Measurements from ENCODE around the gene ANKRD11. TPM values are rescaled to one million over a fixed set of nuclear protein-coding genes. Genes with fewer than 3 reads are reported as not detected.
A peak's percentile ranks its signal among the peaks of the same experiment; 100 is the strongest.

Gene ANKRD11
- polyA plus RNA-seq, 4 donors, result 48.4 to 86.7 (median 65.5) TPM

DNA sequence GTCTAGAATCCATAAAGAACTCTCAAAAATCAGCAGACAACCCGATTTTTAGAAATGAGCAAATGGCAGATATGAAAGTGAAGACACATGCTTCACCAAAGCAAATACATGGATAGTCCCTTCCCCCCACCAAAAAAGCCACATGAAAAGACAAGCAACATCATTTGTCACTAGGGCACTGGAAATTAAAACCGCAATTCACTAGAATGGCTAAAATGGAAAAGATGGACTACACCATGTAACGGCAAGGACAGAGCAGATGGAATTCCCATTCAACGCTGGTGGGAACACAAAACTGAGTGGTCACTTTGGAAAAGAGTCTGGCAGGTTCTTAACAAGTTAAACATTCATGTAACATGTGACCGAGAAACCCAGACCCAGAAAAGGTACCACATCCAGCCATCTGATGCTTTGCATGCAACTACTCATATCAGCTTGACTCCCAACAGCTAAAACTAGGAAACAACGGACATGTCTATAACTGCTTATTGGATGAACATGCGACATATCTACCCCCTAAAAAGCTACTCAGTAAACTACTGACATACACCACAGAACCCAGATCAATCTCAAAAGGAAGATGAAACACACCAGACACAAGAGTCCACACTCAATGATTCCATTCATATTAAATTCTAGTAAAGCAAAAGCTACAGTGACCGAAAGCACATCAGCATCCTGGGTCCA is 140.3 kb downstream of the ANKRD11 start:
- H3K4me1 ChIP-seq (ENCODE audit: control insufficient read depth in 3 of 3, insufficient read depth in 2 of 3, low read depth in 1 of 3, low read length in 2 of 3), result peaks cover 14 to 27% (median 19%) of the 10 kb centered on the region in 3 donors
- peaks cover 0 to 28% (median 0%) of the 10 kb centered on the region in 3 donors for H3K36me3 ChIP-seq (ENCODE audit: control insufficient read depth in 3 of 3, insufficient read depth in 2 of 3, low read depth in 1 of 3, low read length in 3 of 3)
- H3K9me3 ChIP-seq (ENCODE audit: control insufficient read depth in 2 of 2, insufficient read depth in 1 of 2, low read depth in 1 of 2, low read length in 1 of 2), result no peaks in the 10 kb centered on the region
- H3K27ac ChIP-seq (ENCODE audit: low read depth in 1 of 3, low read length in 2 of 3), result no peak overlapping the region
- WGBS, 3 donors, result 81 to 87% (median 86%) methylated on average over 8 of the region's 8 CpGs
- no peak overlapping the region for H3K4me3 ChIP-seq (ENCODE audit: low read depth in 1 of 3, low read length in 3 of 3)
- FAIRE-seq (no peak), DNase-seq (no peak)
- no peaks in the 10 kb centered on the region for H3K27me3 ChIP-seq (ENCODE audit: control insufficient read depth in 3 of 3, insufficient read depth in 3 of 3, low read length in 3 of 3)

GRCh38 chr16:89347807-89348206 is 142.6 kb downstream of the ANKRD11 start:
- Histone ChIP-seq H3K4me1 (ENCODE audit: control insufficient read depth in 3 of 3, insufficient read depth in 2 of 3, low read depth in 1 of 3, low read length in 2 of 3) (peaks cover 17 to 42% (median 18%) of the 10 kb centered on the region in 3 donors), H3K36me3 (ENCODE audit: control insufficient read depth in 3 of 3, insufficient read depth in 2 of 3, low read depth in 1 of 3, low read length in 3 of 3) (peaks cover 0 to 25% (median 0%) of the 10 kb centered on the region in 3 donors), H3K27me3 (ENCODE audit: control insufficient read depth in 3 of 3, insufficient read depth in 3 of 3, low read length in 3 of 3) (no peaks in the 10 kb centered on the region), H3K27ac (ENCODE audit: low read depth in 1 of 3, low read length in 2 of 3) (no peak overlapping the region), H3K4me3 (ENCODE audit: low read depth in 1 of 3, low read length in 3 of 3) (no peak overlapping the region), H3K9me3 (ENCODE audit: control insufficient read depth in 2 of 2, insufficient read depth in 1 of 2, low read depth in 1 of 2, low read length in 1 of 2) (no peaks in the 10 kb centered on the region)
- no peak for FAIRE-seq
- 89 to 93% (median 92%) methylated on average over 4 of the region's 4 CpGs for WGBS, 3 donors
- DNase-seq, result no peak

GRCh38 chr16:89346869-89347268 is 143.5 kb downstream of the ANKRD11 start:
- Histone ChIP-seq H3K9me3 (ENCODE audit: control insufficient read depth in 2 of 2, insufficient read depth in 1 of 2, low read depth in 1 of 2, low read length in 1 of 2) (no peaks in the 10 kb centered on the region), H3K4me3 (ENCODE audit: low read depth in 1 of 3, low read length in 3 of 3) (no peak overlapping the region), H3K27ac (ENCODE audit: low read depth in 1 of 3, low read length in 2 of 3) (no peak overlapping the region), H3K27me3 (ENCODE audit: control insufficient read depth in 3 of 3, insufficient read depth in 3 of 3, low read length in 3 of 3) (no peaks in the 10 kb centered on the region), H3K36me3 (ENCODE audit: control insufficient read depth in 3 of 3, insufficient read depth in 2 of 3, low read depth in 1 of 3, low read length in 3 of 3) (peaks cover 0 to 24% (median 0%) of the 10 kb centered on the region in 3 donors), H3K4me1 (ENCODE audit: control insufficient read depth in 3 of 3, insufficient read depth in 2 of 3, low read depth in 1 of 3, low read length in 2 of 3) (peaks cover 8 to 35% (median 13%) of the 10 kb centered on the region in 3 donors)
- 77 to 80% (median 79%) methylated on average over 9 of the region's 9 CpGs for WGBS, 3 donors
- no peak for DNase-seq
- FAIRE-seq, result no peak

DNA sequence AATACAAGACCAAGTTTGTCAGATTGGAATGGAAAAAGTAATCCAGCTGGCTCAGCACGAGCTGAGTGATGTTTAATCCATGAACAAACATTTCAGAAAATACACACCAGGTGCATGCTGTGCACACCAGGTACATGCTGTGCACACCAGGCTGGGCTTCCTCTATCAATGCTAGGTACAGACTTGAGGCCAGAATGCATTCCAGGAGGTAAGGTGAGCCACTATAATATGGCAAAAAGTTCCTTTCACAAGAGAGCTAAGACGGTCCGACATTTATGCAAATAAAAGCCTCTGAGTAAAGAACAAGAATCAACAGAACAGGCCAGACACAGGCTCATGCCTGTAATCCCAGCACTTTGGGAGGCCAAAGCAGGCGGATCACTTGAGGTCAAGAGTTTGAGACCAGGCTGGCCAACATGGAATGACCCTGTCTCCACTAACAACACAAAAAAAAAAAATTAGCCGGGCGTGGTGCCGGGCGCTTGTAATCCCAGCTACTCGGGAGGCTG is 144.7 kb downstream of the ANKRD11 start:
- no peaks in the 10 kb centered on the region for H3K27me3 ChIP-seq (ENCODE audit: control insufficient read depth in 3 of 3, insufficient read depth in 3 of 3, low read length in 3 of 3)
- peaks cover 0 to 21% (median 0%) of the 10 kb centered on the region in 3 donors for H3K36me3 ChIP-seq (ENCODE audit: control insufficient read depth in 3 of 3, insufficient read depth in 2 of 3, low read depth in 1 of 3, low read length in 3 of 3)
- no peak for DNase-seq
- H3K27ac ChIP-seq (ENCODE audit: low read depth in 1 of 3, low read length in 2 of 3), result peak overlapping the region in 1 of 3 donors; percentile 70
- no peak for FAIRE-seq
- H3K4me1 ChIP-seq (ENCODE audit: control insufficient read depth in 3 of 3, insufficient read depth in 2 of 3, low read depth in 1 of 3, low read length in 2 of 3), result peaks cover 2 to 33% (median 13%) of the 10 kb centered on the region in 3 donors
- WGBS, 3 donors, result 59 to 71% (median 66%) methylated on average over 9 of the region's 9 CpGs
- H3K4me3 ChIP-seq (ENCODE audit: low read depth in 1 of 3, low read length in 3 of 3), result no peak overlapping the region
- H3K9me3 ChIP-seq (ENCODE audit: control insufficient read depth in 2 of 2, insufficient read depth in 1 of 2, low read depth in 1 of 2, low read length in 1 of 2), result no peaks in the 10 kb centered on the region

- H3K4me1 ChIP-seq (ENCODE audit: control insufficient read depth in 3 of 3, insufficient read depth in 2 of 3, low read depth in 1 of 3, low read length in 2 of 3), result peaks cover 2 to 33% (median 12%) of the 10 kb centered on the region in 3 donors
- H3K4me3 ChIP-seq (ENCODE audit: low read depth in 1 of 3, low read length in 3 of 3), result no peak overlapping the region
- DNase-seq, result no peak
Observed at GRCh38 chr16:89344846-89345611, 145.3 kb downstream of the ANKRD11 start.

DNA sequence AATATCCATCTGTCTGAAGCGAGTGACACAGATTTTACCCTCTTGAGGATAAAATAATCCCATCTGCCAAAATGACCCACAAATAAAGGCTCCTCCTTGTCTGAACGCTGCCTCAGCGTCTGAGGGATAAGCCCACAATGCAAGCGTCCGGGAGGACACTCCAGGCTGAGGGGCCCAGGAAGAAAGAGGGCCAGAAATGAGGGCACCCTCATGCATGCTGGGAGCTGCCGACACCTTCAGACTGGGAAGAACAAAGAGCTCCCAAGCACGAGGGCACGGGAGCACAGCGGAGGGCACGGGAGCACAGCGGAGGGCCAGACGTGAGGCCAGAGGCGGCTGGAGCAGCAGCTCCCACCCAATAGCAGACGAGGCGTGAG is 145.9 kb downstream of the ANKRD11 start:
- peaks cover 0 to 23% (median 0%) of the 10 kb centered on the region in 3 donors for H3K36me3 ChIP-seq (ENCODE audit: control insufficient read depth in 3 of 3, insufficient read depth in 2 of 3, low read depth in 1 of 3, low read length in 3 of 3)
- H3K4me3 ChIP-seq (ENCODE audit: low read depth in 1 of 3, low read length in 3 of 3), result no peak overlapping the region
- H3K4me1 ChIP-seq (ENCODE audit: control insufficient read depth in 3 of 3, insufficient read depth in 2 of 3, low read depth in 1 of 3, low read length in 2 of 3), result peaks cover 2 to 33% (median 11%) of the 10 kb centered on the region in 3 donors
- no peak for DNase-seq
- H3K27me3 ChIP-seq (ENCODE audit: control insufficient read depth in 3 of 3, insufficient read depth in 3 of 3, low read length in 3 of 3), result no peaks in the 10 kb centered on the region
- H3K9me3 ChIP-seq (ENCODE audit: control insufficient read depth in 2 of 2, insufficient read depth in 1 of 2, low read depth in 1 of 2, low read length in 1 of 2), result no peaks in the 10 kb centered on the region
- no peak for FAIRE-seq
- peak overlapping the region in 2 of 3 donors; percentile 20 to 70 for H3K27ac ChIP-seq (ENCODE audit: low read depth in 1 of 3, low read length in 2 of 3)
- 76 to 82% (median 81%) methylated on average over 15 of the region's 15 CpGs for WGBS, 3 donors

More at GRCh38 chr16:89344846-89345611, 145.3 kb downstream of the ANKRD11 start:
- 60 to 71% (median 70%) methylated on average over 19 to 20 of the region's 20 CpGs for WGBS, 3 donors
- Histone ChIP-seq H3K27me3 (ENCODE audit: control insufficient read depth in 3 of 3, insufficient read depth in 3 of 3, low read length in 3 of 3) (no peaks in the 10 kb centered on the region), H3K36me3 (ENCODE audit: control insufficient read depth in 3 of 3, insufficient read depth in 2 of 3, low read depth in 1 of 3, low read length in 3 of 3) (peaks cover 0 to 20% (median 0%) of the 10 kb centered on the region in 3 donors), H3K9me3 (ENCODE audit: control insufficient read depth in 2 of 2, insufficient read depth in 1 of 2, low read depth in 1 of 2, low read length in 1 of 2) (no peaks in the 10 kb centered on the region), H3K27ac (ENCODE audit: low read depth in 1 of 3, low read length in 2 of 3) (peak overlapping the region in 2 of 3 donors; percentile 28 to 70)
- FAIRE-seq, result no peak

- H3K27me3 ChIP-seq (ENCODE audit: control insufficient read depth in 3 of 3, insufficient read depth in 3 of 3, low read length in 3 of 3), result no peaks in the 10 kb centered on the region
- H3K4me1 ChIP-seq (ENCODE audit: control insufficient read depth in 3 of 3, insufficient read depth in 2 of 3, low read depth in 1 of 3, low read length in 2 of 3), result peaks cover 5 to 39% (median 15%) of the 10 kb centered on the region in 3 donors
- H3K27ac ChIP-seq (ENCODE audit: low read depth in 1 of 3, low read length in 2 of 3), result peak overlapping the region in 2 of 3 donors; percentile 21 to 70
- WGBS, 3 donors, result 73 to 80% (median 75%) methylated on average over 36 of the region's 36 CpGs
- H3K4me3 ChIP-seq (ENCODE audit: low read depth in 1 of 3, low read length in 3 of 3), result peak overlapping the region in 1 of 3 donors; percentile 4
- FAIRE-seq, result no peak
- peak in 1 of 2 donors; percentile 71 for DNase-seq
- H3K9me3 ChIP-seq (ENCODE audit: control insufficient read depth in 2 of 2, insufficient read depth in 1 of 2, low read depth in 1 of 2, low read length in 1 of 2), result no peaks in the 10 kb centered on the region
- peaks cover 0 to 23% (median 0%) of the 10 kb centered on the region in 3 donors for H3K36me3 ChIP-seq (ENCODE audit: control insufficient read depth in 3 of 3, insufficient read depth in 2 of 3, low read depth in 1 of 3, low read length in 3 of 3)
Observed at GRCh38 chr16:89343501-89344457, 146.6 kb downstream of the ANKRD11 start.

Data from small intestine (tissue), 7 donors.